HuH-7 (cell line): Measurements from ENCODE around the gene GCM1.
"Not testable (repeated sequence)": the region's sequence is repeated elsewhere in the genome, so short reads cannot be mapped to it uniquely, and the experiment has no call there.

Experiments
- DNase-seq: peaks from one replicate; pipeline ENCODE4 v3.0.0; 2011; ENCODE audit warnings: low spot score

Gene GCM1

GRCh38 chr6:53148684-53149083, at the start of gene GCM1:
GCM1 (minus strand) TSS chr6:53148841; CDS start chr6:53145632, 3,209 bp downstream.
- no peak for DNase-seq

- no peak for DNase-seq
Measured at GRCh38 chr6:53197553-53197952, 48.9 kb upstream of the GCM1 start.

GRCh38 chr6:53195048-53195447, 46.4 kb upstream of the GCM1 start:
- no peak for DNase-seq

- no peak for DNase-seq
Measured at GRCh38 chr6:53192682-53193188, 44.1 kb upstream of the GCM1 start.

- DNase-seq = no peak
Measured at GRCh38 chr6:53189554-53189953, 40.9 kb upstream of the GCM1 start.

- no peak for DNase-seq
Measured at GRCh38 chr6:53188833-53189232, 40.2 kb upstream of the GCM1 start.

- DNase-seq = no peak
Measured at GRCh38 chr6:53180678-53181077, 32.0 kb upstream of the GCM1 start.

- no peak for DNase-seq
Measured at GRCh38 chr6:53179961-53180651, 31.5 kb upstream of the GCM1 start.

GRCh38 chr6:53178837-53179432, 30.3 kb upstream of the GCM1 start:
- no peak for DNase-seq

GRCh38 chr6:53175027-53175426, 26.4 kb upstream of the GCM1 start:
- DNase-seq = no peak

GRCh38 chr6:53172468-53172803, 23.8 kb upstream of the GCM1 start:
- no peak for DNase-seq

GRCh38 chr6:53171605-53172467, 23.2 kb upstream of the GCM1 start:
- peak; percentile 47 for DNase-seq

GRCh38 chr6:53168516-53169267, 20.1 kb upstream of the GCM1 start:
- DNase-seq = no peak

GRCh38 chr6:53165293-53165692, 16.7 kb upstream of the GCM1 start:
- no peak for DNase-seq

- no peak for DNase-seq
Measured at GRCh38 chr6:53162606-53163005, 14.0 kb upstream of the GCM1 start.

GRCh38 chr6:53161481-53162009, 12.9 kb upstream of the GCM1 start:
- no peak for DNase-seq

GRCh38 chr6:53159558-53159957, 10.9 kb upstream of the GCM1 start:
- DNase-seq = peak; percentile 26

- DNase-seq = not testable (repeated sequence)
Measured at GRCh38 chr6:53158076-53158475, 9.4 kb upstream of the GCM1 start.

GRCh38 chr6:53155279-53155678, 6.6 kb upstream of the GCM1 start:
- not testable (repeated sequence) for DNase-seq

- DNase-seq = no peak
Measured at GRCh38 chr6:53154794-53155193, 6.2 kb upstream of the GCM1 start.

GRCh38 chr6:53154071-53154470, 5.4 kb upstream of the GCM1 start:
- no peak for DNase-seq

GRCh38 chr6:53152576-53152975, 3.9 kb upstream of the GCM1 start:
- DNase-seq = no peak
